GM19463 (cell line): ENCODE data around the gene SEPTIN2.
"Not testable (repeated sequence)": the region's sequence is repeated elsewhere in the genome, so short reads cannot be mapped to it uniquely, and the experiment has no call there.

Experiments
- ATAC-seq: cut with Tn5 transposase; IDR thresholded peaks from one replicate; pipeline ENCODE4 v1.9.1; 2021; ENCODE audit warnings: mild to moderate bottlenecking, moderate library complexity; ENCODE audit not compliant: unreplicated experiment

Gene SEPTIN2

DNA sequence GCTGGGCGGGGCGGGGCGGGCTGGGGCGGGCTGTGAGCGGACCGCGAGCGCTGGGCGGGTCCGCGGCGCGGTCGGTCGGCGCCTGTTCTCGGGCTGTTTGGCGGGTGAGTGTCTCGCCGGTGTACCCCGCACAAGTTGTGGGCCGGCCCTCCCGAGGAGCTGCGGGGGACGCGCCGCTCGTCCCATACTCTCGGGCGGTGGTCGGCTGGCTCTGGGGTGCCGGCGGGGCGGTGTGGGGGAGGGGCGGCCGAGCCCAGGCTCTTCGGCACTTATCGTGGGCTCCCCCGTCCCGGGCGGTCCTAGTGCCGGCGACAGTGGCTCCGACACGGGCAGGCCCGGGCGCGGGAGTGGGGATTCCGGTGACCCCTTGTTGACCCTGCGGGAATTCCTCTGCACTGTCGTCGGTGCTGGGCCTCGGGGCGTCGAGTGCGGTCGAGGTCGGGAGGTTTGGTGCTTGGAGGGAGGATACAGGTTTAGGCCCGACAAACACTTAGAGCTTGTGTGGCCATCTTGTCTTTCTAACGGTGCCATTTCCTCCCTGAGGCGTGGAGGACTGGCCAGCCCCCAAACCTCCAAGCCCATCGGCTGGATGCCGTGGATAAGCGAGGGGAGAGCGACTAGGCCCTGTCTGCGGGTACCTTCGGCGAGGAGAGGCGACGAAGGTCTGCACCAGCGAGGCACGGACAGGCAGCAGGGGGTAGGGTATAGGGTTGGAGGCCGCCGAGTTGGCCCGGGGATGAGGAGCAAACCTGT, at the start of gene SEPTIN2:
SEPTIN2 (plus strand) TSS at position 47 of the 753 bp plus-strand sequence. CDS start 8,308 bp downstream, outside the sequence.
- peak; percentile 27 for ATAC-seq

DNA sequence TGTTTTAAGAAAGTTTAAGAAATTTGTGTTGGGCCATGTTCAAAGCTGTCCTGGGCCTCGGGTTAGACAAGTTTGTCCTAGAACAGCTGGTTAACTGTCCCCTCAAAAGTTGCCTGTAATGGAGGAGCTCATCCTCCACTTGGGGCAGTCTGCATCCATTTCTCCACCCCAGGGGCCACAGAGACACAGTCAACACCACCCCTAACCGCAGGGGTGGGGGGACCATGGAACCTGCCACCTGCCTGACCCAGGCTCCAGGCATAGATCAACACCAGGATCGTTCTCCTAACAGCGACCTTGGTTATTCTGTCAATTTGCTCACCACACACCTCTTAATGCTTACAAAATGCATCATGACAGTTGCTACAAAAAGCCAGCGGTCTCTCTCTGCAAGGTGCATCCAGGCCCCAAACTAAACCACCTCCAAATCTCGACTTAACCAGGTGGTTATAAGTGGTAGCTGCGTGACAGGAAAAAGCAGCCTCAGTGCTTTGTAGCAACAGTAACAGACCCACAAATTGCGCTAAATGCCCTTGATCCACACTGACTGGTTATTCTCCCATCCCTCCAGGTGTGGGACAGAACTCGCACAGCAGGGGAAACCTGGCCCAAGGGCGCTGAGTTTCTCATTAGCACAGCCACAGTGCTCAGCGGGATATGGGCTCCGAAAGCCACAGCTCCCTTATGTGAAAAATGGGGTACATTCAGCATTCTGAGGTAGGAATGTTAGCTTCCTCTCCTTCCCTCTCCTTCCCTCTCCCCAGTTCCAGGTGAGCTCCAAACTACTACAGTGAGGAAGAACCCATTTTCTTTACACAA, 48.3 kb upstream of the SEPTIN2 start:
- no peak for ATAC-seq

DNA sequence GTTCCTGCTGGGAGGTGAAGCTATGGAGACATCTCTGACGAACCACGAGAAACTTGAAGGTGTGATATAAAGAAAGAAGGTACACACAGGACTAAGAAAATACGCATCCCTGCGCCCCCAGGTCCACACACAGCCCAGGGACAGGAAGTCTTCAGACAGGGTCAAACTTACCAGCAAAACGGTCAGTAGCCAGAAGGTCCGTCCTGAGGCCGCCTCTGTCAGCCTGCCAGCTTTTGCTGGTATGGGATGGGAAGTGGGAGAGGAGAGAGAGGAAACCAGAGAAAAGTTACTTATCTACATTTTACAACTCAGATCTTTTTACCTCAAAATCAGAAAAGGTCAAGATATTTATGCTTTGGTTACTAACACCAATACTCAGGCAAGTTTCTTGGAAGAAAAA, 47.4 kb upstream of the SEPTIN2 start:
- ATAC-seq = no peak

DNA sequence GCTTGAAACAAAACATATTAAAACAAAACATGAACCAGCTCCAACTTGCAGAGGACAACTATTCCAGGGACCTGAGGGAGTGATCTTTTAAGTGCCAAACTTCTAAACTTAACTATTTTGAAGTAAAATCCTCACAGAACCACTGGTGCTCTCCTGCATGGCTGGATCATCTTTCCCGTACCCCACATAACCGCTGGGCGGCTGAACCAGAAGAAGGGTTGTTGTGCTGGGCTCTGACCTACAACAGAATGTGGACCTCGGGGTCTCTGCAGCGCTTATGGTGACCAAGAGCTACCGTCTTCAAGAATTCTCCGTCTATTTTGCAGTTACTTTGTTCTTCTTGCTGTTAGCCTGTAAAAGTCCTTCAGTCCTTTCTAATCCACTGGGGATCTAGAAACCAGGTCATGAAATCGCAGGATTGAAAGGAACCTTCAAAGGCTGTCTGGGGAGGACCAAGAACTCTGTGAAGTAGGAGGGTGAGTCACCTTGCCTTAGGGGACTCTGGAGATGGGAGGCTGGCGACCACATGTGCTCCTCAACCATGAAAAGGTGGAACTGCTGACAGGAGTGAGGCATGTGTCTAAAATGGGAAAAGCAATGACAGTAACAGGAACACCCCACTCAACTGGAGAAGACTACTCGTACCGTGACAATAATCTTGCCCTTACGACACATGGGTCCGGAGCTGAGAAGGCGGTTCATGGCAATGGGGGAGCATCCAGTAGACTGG, 46.8 kb upstream of the SEPTIN2 start:
- ATAC-seq = no peak

DNA sequence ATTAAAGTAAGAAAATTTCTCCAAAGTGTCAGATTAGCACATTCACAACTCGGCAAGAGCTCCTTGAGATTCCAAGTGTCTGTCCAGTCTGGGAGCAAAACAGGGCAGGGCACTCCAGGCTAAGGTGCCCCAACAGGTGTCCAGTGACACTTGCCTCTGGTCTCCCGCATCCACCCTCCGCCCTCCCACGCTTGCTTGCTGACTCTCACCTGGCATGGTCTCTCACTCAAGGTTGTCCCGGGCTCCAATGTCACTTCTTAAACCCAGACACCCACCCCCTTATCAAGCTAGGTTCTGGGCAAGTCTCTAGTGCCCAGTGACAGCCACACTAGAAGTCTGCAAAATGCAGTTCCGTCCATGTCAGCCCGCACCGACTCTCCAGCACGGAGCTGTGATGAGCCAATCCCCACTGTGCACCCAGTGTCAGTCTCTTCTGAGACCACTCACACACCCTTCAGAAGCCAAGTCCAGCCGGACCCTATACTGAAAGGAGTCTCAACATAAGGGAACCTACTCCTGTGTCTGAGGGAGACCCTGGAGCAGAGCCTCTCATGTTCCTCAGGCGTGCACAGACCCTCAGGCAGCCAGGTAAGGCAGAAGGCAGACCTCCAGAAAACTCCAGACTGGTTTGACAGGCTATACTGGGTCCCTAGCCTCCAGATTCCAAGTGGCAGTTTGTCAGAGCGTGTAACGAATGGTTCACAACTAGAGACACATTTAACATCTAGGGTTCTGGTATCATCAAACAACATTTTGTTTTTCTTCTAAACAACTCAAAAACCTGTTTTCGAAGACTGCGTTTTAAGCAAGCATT, 45.8 kb upstream of the SEPTIN2 start:
- ATAC-seq = no peak

DNA sequence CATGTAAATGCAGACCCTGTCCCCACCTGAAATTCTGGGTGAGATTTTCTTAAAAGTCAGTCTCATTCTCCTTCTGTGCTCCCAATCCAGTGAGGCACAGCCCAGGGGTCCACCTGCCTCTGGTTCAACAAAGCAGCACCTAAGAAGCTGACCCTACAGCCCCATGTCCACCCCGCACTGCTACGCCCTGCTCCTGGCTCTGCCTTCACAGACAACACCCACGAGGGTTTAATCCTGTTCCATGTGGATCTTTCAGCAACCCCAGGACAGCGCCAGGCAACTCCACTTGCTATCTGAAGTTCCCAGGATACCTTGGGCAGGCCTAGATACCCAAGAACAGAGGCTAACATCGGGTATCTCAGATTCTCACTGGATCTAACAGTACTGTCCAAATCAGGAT, 45.2 kb upstream of the SEPTIN2 start:
- no peak for ATAC-seq

DNA sequence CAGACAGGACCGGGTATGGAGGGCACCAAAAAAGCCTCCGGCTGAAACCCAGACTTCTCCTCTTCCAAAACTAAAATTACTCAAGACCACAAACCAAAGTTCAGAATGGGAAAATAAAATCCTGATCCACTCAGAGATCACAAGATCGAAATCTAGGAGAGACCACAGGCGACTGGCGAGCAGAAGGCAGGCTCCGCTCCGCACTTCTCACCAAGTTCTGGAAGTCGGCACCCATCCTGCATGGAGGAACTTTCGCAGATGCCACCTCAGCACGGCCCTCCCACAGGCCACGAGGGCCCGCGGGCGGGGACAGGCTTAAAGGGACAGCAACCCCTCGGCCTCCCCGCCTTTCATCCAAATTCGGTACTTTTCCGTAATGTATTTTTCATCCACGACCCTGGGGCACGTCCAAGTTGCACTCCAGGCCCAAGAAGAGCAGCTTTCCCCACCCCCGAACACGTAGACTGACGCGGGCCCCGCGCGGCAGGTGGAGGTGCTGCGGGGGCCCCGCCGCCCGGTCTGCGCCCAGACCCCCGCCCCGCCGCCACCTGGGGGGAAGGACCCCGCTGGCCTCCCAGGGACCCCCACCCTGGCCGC, 43.9 kb upstream of the SEPTIN2 start:
- ATAC-seq = peak; percentile 53

DNA sequence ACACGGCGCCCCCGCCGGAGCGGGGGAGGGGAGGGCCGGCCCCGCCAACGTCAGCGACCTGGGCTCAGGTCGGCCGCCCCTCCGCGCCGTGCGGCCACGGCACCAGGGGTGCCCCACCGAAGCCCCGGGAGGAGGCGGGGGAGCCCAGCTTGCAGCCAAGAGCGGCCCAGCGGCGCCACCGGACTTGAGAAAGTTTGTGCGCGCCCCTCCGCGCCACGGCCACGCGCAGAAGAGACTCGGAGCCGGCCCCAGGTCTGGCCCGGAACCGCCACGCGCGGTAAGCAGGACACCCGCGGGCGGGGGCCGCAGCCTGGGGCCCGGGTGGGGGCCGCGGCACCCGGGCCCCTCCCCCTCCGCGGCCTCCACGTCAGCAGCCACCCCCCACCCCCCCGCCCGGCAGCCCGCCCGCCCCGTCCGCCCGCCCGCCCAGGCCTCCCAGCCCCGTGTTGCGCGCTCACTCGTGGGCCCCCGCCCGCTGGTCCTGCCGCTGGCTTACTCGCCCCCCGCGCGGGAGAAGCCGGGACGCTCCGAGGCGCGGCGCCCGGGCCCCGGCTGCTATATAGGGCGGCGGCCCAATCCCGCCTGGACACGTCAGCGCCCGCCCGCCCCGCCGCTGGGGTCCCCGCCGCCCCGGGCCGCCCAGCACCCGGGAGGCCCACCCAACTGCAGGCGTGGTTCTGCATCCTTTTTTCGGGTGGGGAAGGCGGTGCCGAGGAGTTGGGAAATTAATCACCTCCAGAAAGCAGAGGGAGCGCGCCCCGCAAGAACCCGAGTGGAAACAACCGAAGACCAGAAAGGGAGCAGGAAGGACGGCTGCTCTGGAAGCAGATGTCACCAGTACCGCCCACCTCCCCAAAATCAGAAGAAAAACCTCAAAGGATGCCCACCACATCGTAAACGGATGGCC, 43.2 kb upstream of the SEPTIN2 start:
- peak; percentile 62 for ATAC-seq

DNA sequence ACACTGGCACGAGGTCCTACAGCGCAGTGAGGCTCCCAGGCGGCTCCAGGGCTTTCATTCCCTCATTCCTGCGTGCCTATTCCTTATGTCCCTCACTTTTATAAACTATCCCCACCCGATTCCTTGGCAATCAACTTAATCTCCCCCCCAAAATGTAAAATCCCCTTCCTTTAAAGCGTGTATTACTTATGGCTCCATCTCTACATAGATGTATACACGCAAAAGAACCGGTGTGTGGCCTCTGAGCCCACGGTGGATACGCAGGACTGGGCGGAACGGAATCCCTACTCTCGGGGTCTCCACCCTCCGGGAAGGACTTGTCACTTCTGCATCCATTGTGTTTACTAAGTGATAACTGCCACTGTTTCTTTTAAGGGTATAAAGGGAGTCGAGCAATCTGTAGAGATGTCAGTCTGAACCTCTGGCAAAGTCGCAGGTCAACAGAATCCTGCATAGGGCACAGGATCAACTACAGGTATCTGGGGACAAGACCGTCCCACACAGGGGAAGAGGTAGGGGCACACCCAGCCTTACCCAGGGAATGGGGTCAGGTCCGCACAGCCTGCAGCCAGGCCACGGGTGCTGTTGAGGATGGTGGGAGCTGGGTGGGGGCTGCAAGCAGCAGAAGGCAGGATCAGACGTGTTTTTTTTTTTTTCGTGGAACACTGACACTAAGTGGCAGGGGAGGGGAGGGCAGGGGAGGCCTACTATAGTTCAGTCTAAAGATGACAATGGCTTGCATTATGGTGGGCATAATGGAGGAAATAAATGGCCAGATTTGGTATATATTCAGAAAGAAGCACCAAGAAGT, 42.3 kb upstream of the SEPTIN2 start:
- ATAC-seq = no peak

DNA sequence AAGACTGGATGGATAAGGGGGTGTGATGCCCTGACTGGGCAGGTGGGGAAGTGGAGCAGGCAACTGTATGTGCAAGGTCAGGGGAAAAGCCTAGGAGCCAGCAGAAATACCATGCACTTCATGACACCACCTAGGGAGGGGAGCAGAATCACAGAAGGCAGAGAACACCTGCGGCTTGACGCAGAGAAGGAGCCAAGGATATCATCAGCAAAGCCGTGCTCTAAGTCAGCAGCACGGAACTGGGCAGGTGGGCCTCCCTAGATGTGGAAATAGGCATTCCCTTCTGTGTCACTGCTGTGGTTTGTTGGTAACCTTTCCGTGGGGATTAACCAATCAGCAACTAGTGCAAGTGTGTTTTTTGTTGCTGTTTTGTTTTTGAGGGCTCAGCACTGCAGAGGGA, 41.6 kb upstream of the SEPTIN2 start:
- ATAC-seq = no peak

DNA sequence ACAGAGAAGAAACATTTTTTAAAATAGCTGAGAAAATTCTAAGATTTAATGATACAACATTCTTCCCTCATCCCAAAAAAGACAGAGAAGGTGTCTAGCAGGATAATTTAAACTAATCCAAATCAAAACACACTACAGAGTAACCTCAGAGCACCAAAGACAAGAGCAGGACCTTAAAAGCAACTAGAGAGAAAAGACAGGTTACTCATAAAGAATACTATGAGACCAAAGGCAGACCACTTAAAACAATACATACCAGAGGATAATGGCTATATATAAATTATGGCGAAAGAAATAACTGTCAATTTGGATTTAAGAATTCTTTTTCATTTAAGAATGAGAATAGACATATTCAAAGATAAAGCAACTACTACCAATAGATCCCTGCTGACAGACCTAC, 40.2 kb upstream of the SEPTIN2 start:
- ATAC-seq = no peak

DNA sequence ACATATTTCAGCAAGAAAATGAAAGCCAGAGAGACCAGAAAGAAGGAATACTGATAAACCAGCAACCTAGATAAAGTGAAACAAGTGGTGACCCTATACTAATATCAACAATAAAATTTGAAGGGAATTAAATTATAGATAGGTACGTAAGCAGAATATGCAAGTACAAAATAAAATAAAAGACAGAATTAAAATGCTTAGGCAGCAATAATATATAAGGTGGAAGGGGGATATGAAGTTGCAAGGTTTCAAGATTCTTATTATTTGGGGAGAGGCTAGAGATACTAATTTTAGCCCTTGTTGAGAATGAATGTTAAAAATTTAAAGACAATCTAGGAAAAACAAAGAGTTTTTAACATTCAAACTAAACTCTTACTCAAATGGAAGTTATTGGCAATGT, 39.8 kb upstream of the SEPTIN2 start:
- no peak for ATAC-seq

DNA sequence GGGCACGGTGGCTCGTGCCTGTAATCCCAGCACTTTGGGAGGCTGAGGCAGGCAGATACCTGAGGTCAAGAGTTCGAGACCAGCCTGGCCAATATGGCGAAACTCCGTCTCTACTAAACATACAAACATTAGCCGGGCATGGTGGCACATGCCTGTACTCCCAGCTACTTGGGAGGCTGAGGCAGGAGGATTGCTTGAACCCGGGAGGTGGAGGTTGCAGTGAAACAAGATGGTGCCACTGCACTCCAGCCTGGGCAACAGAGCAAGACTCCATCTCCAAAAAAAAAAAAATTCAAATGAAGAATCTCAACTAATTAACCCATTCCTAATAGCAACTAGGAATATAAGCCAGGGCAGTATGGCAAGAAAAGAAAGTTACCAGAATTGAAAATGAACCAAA, 37.4 kb upstream of the SEPTIN2 start:
- ATAC-seq = not testable (repeated sequence)

DNA sequence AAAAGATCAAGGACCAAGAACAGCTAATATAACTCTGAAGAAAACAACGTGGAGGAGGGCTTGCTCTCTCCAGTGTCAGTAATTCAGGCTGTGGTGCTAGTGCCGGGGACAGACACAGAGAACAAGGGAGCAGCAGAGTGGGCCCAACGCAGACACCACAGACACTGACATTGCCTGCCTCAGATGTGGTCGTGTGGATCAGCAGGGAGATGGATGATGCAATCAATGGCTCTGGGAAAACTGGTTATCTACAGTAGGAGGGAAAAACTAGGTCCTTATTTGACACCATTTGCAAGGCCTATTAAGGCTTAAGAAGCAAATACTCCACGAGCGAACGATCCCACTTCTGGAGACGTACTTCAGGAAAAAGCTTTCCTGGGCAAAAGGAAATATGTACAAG, 36.3 kb upstream of the SEPTIN2 start:
- no peak for ATAC-seq

DNA sequence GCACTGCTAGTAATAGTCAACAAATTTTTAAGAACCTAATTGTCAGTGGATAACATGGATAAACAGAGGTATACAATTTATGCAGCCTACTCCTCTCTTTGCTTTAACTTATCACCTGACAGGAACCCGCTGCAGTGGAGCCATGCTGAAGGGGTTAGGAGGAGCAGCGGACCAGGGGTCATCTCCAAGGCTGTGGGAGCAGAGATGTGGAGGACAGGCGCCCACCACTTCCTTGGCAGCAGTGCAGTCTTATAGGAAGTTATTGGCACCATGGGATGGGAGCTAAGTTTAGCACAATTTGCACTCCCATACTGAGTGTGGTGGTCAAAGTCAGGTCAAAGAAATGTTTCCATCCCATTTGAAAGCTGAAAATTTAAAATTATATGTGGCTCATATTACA, 35.9 kb upstream of the SEPTIN2 start:
- ATAC-seq = no peak

DNA sequence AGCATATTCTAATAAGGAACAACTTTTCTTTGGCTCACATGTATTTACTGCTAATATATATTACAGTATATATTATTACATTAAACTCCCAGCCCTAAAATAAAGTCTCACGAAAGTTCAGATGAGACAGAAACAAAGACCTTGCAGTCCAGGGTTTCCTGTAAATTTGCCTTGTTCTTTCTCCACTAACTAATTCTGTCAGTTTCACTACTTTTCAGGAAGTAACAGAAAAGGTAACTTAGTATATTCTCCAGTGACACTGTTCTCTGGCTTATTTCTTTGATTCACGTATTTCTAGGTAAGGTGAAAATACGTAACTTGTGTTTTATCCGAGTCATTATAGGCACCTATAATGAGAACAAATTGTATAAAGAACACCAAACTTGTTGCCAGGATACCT, 35.4 kb upstream of the SEPTIN2 start:
- no peak for ATAC-seq

DNA sequence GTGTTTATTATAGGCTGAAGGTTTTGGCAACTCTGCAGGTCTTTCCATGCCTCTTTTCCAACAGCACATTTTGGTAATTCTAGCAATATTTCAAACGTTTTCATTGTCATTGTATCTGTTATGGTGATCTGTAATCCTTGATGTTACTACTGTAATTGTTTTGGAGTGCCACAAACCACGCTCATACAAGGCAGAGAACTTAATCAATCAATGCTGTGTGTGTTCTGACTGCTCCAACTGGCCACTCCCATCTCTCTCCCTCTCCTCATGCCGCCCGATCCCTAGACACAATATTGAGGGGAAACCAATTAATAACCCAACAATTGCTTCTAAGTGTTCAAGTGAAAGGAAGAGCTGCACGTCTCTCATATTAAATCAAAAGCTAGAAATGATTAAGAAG, 33.2 kb upstream of the SEPTIN2 start:
- no peak for ATAC-seq

DNA sequence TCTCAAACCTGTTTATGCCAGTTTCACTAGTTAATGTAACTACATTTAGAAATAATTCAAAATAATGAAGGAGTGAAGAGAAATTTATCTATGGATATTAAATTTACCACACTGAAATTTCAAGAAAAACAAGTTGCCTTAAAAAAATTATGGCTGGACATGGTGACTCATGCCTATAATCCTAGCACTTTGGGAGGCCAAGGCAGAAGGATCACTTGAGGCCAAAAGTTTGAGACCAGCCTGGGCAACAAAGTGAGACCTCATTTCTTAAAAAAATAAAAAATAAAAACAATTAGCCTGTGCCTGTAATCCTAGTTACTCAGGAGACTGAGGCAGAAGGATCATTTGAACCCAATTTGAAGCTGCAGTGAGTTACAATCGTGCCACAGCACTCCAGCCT, 30.1 kb upstream of the SEPTIN2 start:
- no peak for ATAC-seq
